K562 (cell line): ENCODE data around the gene ZNF668. TPM values are rescaled to one million over a fixed set of nuclear protein-coding genes. Genes with fewer than 3 reads are reported as not detected.

ENCODE experiments used
- ATF1 ChIP-seq, 2 experiments: fragments of 450-650 bp in 1 of 2; IDR thresholded peaks; 2 replicates each; pipeline ENCODE4 v1.6.1; 2016; ENCODE audit warnings: missing compliant biosample characterization in 1 of 2, missing genetic modification characterization in 1 of 2
- CLOCK ChIP-seq: fragments of 250-450 bp; sonication (Bioruptor Pico); IDR thresholded peaks from 2 replicates; pipeline ENCODE4 v1.4.0; 2020; ENCODE audit warnings: mild to moderate bottlenecking, moderate library complexity, borderline replicate concordance
- E2F5 ChIP-seq: sonication (generic); formaldehyde crosslinking; IDR thresholded peaks from 2 replicates; pipeline ENCODE4 v1.8.0; 2022; ENCODE audit warnings: mild to moderate bottlenecking, missing genetic modification reagents
- ETV6 ChIP-seq, 3 experiments: fragments of 150-350 bp in 1 of 3; sonication (generic) in 1 of 3; formaldehyde crosslinking in 1 of 3; IDR thresholded peaks; 2 replicates each; pipeline versions ENCODE4 v1.6.1 to v1.8.0; 2014 to 2022; ENCODE audit warnings: borderline replicate concordance in 2 of 3, low read depth in 2 of 3, antibody characterized with exemption in 1 of 3, low read length in 1 of 3, mild to moderate bottlenecking in 1 of 3, missing genetic modification reagents in 1 of 3
- FOXJ2 ChIP-seq: fragments of 200-800 bp; sonication (Bioruptor generic); IDR thresholded peaks from 2 replicates; pipeline ENCODE4 v1.6.1; 2016; ENCODE audit warnings: missing genetic modification characterization, missing compliant biosample characterization
- FOXP4 ChIP-seq: sonication (generic); formaldehyde crosslinking; IDR thresholded peaks from 2 replicates; pipeline ENCODE4 v1.8.0; 2022; ENCODE audit warnings: mild to moderate bottlenecking, missing genetic modification reagents, borderline replicate concordance
- ILF3 ChIP-seq: fragments of 450-650 bp; IDR thresholded peaks from 2 replicates; pipeline ENCODE4 v1.6.1; 2018; ENCODE audit warnings: antibody characterized with exemption, mild to moderate bottlenecking, moderate library complexity, borderline replicate concordance
- KDM1A ChIP-seq, 2 experiments: fragments of 450-650 bp; IDR thresholded peaks; 2 replicates each; pipeline ENCODE4 v1.6.1; 2016; ENCODE audit warnings: mild to moderate bottlenecking in 2 of 2
- LEF1 ChIP-seq: fragments of 450-650 bp; IDR thresholded peaks from 2 replicates; pipeline ENCODE4 v1.6.1; 2016; ENCODE audit warnings: mild to moderate bottlenecking
- MIER1 ChIP-seq: fragments of 450-650 bp; IDR thresholded peaks from 2 replicates; pipeline ENCODE4 v1.6.1; 2016; ENCODE audit warnings: antibody characterized with exemption, mild to moderate bottlenecking, low read depth
- PHF20 ChIP-seq: fragments of 450-650 bp; IDR thresholded peaks from 2 replicates; pipeline ENCODE4 v1.6.1; 2018; ENCODE audit not compliant: partially characterized antibody
- POLR2B ChIP-seq: fragments of 450-650 bp; IDR thresholded peaks from 2 replicates; pipeline ENCODE4 v1.6.1; 2018; ENCODE audit warnings: low read depth; ENCODE audit not compliant: partially characterized antibody
- RNF2 ChIP-seq: sonication (generic); IDR thresholded peaks from 2 replicates; pipeline ENCODE4 v1.6.1; 2016
- SETDB1 ChIP-seq: IDR thresholded peaks from one replicate; pipeline ENCODE4 v1.6.1; 2012; ENCODE audit warnings: low read length, control low read depth, inconsistent platforms
- TCFL5 ChIP-seq: fragments of 250-450 bp; sonication (Bioruptor Pico); conservative IDR thresholded peaks from 2 replicates; pipeline ENCODE4 v1.6.1; 2021; ENCODE audit warnings: mild to moderate bottlenecking, moderate library complexity, matching md5 sums
- THRA ChIP-seq: fragments of 450-650 bp; IDR thresholded peaks from 2 replicates; pipeline ENCODE4 v1.6.1; 2017; ENCODE audit warnings: mild to moderate bottlenecking, moderate library complexity
- ZNF3 ChIP-seq: fragments of 250-450 bp; sonication (Bioruptor Pico); IDR thresholded peaks from 2 replicates; pipeline ENCODE4 v1.5.0; 2021; ENCODE audit warnings: mild to moderate bottlenecking, moderate library complexity
- polyA plus RNA-seq, 8 experiments: library from polyadenylated mRNA; depleted of rRNA in 4 of 8; stranded (reverse) in 5 of 8; unstranded in 3 of 8; fragments of >200 nt; fragmentation: Nextera tagmentation in 2 of 8; fragmentation: Illumina TruSeq in 1 of 8; extraction: Ambion mirVana in 2 of 8; extraction: Trizol in 1 of 8; gene quantifications; 2 replicates each; pipeline versions ENCODE4 v1.2.1 to v1.2.3, GENCODE V29; 2011 to 2014; ENCODE audit warnings: inconsistent platforms in 1 of 8, missing spikeins in 1 of 8
- total RNA-seq, 7 experiments: library from RNA; depleted of rRNA in 6 of 7; stranded (reverse); fragments of >200 nt in 6 of 7; fragmentation: Illumina TruSeq in 2 of 7; extraction: Trizol in 2 of 7; gene quantifications; 2 replicates each; pipeline versions ENCODE4 v1.2.1 to v1.2.3, GENCODE V29; 2011 to 2021; ENCODE audit warnings: low replicate concordance in 1 of 7
- TF ChIP-seq, protein P1 (sequence below): fragments of 250-450 bp; sonication (Bioruptor Pico); IDR thresholded peaks from 2 replicates; pipeline ENCODE4 v1.4.0; 2020; ENCODE audit warnings: mild to moderate bottlenecking

ZNF668 gene
- total and polyA plus RNA-seq, 9 of the 15 experiments (the other 6 are each of a cell fraction or from before 2014, with no cell fraction given), result 0.04 to 15.3 (median 3.8) TPM; not detected in 1

DNA sequence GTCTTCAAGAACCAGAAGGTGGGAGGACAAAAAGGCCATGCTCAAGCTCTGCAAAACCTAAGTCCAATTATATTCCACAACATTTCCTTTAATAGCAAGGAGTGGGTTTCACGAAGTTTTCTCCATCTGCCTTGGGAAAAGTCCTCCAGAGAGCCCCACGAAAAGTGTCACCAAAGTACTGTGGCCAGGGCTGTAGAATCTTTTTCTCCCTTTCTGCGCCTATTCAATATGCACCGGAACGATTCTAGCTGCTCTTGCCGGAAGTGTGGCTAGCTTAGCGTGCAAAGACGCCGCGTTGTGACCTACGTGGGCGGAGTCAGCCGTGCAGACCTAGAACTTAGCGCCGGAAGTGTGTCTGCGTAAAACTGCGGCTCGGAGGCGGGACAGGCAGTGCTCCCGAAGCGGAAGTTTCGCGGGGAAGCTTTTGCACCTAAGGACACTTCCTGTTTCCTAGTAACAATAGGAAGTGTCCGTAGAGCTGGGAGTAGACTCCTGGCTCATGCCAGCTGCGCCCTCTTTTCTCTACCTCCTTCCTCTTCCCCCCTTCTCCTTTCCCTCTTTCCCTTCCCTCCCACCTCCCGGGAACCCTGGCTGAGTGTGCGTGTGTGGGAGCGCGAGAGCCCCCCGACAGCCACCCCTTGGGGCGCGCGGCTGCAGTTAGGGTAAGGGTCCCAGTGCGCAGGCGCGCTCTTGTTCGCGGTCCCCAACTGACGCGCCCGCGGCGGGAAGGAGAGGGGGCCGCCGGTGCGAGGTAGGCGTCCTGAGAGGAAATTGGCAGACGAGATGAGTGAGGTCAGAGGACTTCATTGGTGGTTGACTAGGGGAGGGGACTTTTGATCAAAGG lies at the start of gene ZNF668, which contains the start of gene ZNF646 (continued):
- peak; percentile 56; the same call in 1 of the 2 replicates for TF ChIP-seq FOXP4 (CRISPR knock-in tag)
- peak; percentile 83 to 91; a peak in 3 of 4 replicates for TF ChIP-seq ETV6 (IDR thresholded peaks at IDR 0.05; ENCODE audit: borderline replicate concordance in 1 of 2, low read depth in 2 of 2, low read length in 1 of 2)
- TF ChIP-seq ETV6 (CRISPR knock-in tag; IDR thresholded peaks at IDR 0.05; ENCODE audit: borderline replicate concordance), result no peak
- no peak for TF ChIP-seq KDM1A (IDR thresholded peaks at IDR 0.05)
- no peak for TF ChIP-seq ILF3
- peak; percentile 53; the same call in 1 of the 2 replicates for TF ChIP-seq E2F5
- peak; percentile 64; the same call in 1 of the 2 replicates for TF ChIP-seq FOXJ2 (tag)
- peak; percentile 48; the same call in 1 of the 2 replicates for TF ChIP-seq ATF1 (CRISPR knock-in tag; IDR thresholded peaks at IDR 0.05)
- peak; percentile 94 for TF ChIP-seq ATF1 (tag; IDR thresholded peaks at IDR 0.05)
- TF ChIP-seq TCFL5, result no peak
- peak; percentile 96 for TF ChIP-seq PHF20
- TF ChIP-seq LEF1, result no peak
- TF ChIP-seq CLOCK (CRISPR knock-in tag), result no peak
- TF ChIP-seq THRA, result no peak
- no peak for TF ChIP-seq SETDB1
- TF ChIP-seq RNF2, result no peak; the same call in 1 of the 2 replicates
- TF ChIP-seq, protein P1, sequence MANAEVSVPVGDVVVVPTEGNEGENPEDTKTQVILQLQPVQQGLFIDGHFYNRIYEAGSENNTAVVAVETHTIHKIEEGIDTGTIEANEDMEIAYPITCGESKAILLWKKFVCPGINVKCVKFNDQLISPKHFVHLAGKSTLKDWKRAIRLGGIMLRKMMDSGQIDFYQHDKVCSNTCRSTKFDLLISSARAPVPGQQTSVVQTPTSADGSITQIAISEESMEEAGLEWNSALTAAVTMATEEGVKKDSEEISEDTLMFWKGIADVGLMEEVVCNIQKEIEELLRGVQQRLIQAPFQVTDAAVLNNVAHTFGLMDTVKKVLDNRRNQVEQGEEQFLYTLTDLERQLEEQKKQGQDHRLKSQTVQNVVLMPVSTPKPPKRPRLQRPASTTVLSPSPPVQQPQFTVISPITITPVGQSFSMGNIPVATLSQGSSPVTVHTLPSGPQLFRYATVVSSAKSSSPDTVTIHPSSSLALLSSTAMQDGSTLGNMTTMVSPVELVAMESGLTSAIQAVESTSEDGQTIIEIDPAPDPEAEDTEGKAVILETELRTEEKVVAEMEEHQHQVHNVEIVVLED (CRISPR knock-in tag), result peak; percentile 95
- no peak for TF ChIP-seq ZNF3 (CRISPR knock-in tag)
- no peak for TF ChIP-seq MIER1
- peak; percentile 95 for TF ChIP-seq POLR2B
